IPS-11a (cell line): ENCODE measurements around the gene GRIFIN.

Source experiments
- H3K4me3 ChIP-seq: one replicate; pipeline ENCODE4 v1.5.1; 2013; ENCODE audit warnings: low read depth, low read length, control low read depth

The GRIFIN gene

DNA sequence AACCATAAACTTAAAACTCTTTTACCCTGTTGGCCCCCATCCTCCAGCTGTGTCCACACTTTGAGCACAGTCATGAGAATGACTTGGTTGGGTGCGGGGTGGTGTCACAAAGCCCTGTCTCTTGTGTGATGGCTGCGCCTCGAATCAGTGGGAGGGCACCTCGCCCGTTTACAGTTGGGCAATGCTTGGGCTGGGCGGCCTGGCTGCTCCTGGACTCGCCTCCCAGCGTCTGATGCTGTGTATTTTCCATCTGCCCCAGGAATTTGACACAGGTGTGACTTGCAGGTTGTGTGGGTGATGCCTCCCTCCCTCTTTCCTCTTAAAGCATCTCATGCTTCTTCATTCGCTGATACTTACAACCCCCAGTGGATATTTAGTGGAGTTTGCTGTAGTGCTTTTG lies 39.1 kb downstream of the GRIFIN start:
- H3K4me3 ChIP-seq, result no peak overlapping the region

DNA sequence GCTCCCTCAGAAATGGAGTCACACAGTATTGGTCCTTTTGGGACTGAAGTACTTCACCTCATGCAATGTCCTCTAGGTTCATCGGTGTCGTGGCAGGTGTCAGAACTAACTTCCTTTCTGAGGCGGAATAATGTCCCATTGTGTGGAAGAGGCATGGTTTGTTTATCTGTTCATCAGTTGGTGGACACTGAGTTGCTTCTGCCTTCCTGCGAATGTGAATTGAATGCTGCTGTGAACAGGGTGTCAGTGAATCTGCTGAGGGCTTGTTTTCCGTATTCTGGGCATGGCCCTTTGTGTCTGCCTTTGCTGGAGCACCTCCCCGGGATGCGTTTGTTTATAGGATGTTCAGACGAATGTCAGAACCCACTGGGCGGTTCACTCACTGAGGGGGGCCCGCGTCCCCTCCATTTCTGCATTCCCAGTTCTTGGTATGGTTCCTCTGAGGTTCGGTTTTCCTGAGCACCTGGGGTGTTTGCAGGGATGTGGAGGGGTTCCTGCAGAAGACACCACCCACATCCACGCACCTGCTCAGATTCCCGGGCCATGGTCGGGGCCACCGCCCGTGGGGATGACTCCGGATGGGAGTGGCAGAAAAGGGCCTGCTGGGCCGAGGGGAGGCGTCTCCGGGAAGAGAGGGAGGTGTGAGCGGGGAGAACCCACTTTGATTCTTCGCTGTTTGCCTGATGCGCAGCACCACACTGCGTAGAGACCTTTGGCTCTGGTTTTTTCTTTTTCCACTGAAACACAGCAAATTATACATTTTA lies 39.7 kb downstream of the GRIFIN start:
- no peak overlapping the region for H3K4me3 ChIP-seq

DNA sequence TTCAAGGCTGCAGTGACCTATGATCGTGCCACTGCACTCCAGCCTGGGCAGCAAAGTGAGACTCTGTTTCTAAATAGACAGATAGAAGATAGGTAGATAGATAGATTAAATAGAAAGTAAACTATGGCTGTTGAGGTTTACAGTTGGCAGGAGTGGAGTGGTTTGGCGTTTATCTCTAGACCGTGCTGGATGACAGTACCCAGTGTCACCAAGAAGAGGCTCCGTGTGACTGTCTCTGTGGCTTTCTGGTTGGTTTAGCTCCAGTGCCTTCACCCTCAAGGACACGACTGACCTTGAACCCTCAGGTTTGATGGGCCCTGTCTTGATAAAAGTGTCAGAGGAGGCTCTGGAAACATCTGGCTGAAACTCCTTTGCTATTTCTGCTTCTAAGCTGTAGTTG lies 41.1 kb downstream of the GRIFIN start:
- H3K4me3 ChIP-seq, result no peak overlapping the region

DNA sequence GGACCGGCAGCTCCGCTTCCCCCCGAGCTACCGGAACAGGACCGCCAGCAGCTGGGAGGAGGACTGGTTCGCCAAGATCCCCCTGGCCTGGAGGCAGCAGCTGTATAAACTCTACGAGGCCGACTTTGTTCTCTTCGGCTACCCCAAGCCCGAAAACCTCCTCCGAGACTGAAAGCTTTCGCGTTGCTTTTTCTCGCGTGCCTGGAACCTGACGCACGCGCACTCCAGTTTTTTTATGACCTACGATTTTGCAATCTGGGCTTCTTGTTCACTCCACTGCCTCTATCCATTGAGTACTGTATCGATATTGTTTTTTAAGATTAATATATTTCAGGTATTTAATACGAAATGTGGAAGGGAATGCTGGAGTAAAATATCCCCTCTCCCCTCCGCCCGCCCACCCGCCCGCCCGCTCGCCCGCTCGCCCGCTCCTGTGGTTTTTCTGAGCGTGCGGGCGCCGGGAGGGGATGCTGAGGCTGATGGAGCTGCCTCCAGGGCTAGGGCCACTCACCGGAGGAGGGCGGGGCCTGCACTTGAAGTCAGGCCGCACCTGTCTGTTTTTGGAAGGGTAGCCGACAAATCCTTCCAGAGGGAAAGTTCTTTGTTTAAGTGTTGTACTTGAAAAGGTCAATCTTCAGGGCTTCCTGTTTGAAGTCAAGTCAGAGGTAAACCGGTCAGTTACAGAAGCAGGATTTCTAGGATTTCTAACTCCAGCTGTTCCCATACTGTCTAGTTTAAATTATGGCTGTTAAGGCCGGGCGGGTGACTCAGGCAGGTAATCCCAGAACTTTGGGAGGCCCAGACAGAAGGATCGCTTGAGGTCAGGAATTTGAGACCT lies 42.3 kb downstream of the GRIFIN start:
- no peak overlapping the region for H3K4me3 ChIP-seq

DNA sequence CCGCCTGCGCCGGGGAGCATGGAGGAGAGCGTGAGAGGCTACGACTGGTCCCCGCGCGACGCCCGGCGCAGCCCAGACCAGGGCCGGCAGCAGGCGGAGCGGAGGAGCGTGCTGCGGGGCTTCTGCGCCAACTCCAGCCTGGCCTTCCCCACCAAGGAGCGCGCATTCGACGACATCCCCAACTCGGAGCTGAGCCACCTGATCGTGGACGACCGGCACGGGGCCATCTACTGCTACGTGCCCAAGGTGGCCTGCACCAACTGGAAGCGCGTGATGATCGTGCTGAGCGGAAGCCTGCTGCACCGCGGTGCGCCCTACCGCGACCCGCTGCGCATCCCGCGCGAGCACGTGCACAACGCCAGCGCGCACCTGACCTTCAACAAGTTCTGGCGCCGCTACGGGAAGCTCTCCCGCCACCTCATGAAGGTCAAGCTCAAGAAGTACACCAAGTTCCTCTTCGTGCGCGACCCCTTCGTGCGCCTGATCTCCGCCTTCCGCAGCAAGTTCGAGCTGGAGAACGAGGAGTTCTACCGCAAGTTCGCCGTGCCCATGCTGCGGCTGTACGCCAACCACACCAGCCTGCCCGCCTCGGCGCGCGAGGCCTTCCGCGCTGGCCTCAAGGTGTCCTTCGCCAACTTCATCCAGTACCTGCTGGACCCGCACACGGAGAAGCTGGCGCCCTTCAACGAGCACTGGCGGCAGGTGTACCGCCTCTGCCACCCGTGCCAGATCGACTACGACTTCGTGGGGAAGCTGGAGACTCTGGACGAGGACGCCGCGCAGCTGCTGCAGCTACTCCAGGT lies 43.1 kb downstream of the GRIFIN start:
- no peak overlapping the region for H3K4me3 ChIP-seq

DNA sequence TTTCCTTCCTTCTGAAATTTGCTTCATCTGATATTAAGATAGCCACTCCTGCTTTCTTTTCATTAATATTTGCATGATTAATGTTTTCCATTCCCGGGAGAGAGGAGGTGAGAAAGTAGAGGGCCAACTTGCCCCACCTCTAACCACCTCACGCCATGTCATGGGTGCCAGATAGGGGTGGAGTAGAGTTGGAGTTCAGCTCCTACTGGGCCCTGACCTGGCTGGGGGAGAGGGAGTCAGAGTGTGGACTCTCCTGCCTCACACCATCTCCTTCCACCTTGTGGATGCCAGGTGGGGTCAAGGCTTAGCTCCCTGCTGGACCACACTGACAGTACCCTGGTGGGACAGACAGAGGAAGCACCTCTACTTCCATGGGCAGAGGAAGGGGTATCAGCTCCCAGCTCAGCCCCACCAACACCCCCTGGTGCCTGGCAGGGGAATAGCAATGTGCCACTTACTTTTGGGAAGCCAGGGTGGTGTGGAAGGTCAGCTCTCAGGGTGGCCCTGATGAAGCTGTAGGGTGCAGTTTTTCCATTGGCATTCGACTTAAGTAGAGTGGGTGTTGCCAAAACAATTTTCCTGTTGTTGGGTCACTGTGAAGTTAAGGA lies 44.8 kb downstream of the GRIFIN start:
- H3K4me3 ChIP-seq, result no peak overlapping the region

DNA sequence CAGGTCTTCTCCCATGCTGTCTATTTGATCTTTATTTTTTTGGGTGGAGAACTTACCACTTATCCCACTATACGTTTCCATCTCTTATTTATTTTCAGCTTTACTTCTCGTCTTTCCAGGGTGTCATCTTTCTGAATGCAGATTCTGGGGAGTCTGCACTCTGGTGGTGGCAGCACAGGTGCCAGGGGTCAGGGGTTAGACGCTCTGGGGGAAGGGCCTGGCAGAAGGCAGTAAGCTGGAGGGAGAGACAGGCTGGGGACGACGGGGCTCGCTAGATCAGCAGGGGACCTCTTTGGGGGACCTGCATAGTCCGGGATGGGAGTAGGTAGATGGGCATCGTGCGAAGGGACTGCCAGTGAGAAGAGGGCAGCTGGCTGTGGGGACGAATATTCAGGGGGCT lies 50.4 kb downstream of the GRIFIN start:
- H3K4me3 ChIP-seq, result no peak overlapping the region
